SK-N-SH (cell line): ENCODE results near the gene GCNT2. TPM values are rescaled to one million over a fixed set of nuclear protein-coding genes. Genes with fewer than 3 reads are reported as not detected.

ENCODE experiments used
- CTCF ChIA-PET: fragments of 300-600, 350-600 bp; formaldehyde crosslinking; extraction: SDS; loops from one replicate; lab custom pipeline; 2021; lab: Yijun Ruan, JAX
- POLR2A ChIA-PET: fragments of 350-600 bp; sonication (Branson Sonifier 250); formaldehyde crosslinking; extraction: SDS; loops from one replicate; lab custom pipeline; 2020; ENCODE audit warnings: antibody characterized with exemption, inconsistent platforms; lab: Yijun Ruan, JAX
- DNase-seq: peaks from one replicate; pipeline ENCODE4 v3.0.0; 2012
- H2AFZ ChIP-seq: fragments of 200-600 bp; sonication (generic); 2 replicates; pipeline ENCODE4 v1.8.1; 2016; ENCODE audit warnings: antibody characterized with exemption, mild to moderate bottlenecking, low read depth
- H3F3A ChIP-seq: fragments of 200-600 bp; sonication (generic); replicated peaks from 2 replicates; pipeline ENCODE3; 2016; ENCODE audit warnings: antibody characterized with exemption, mild to moderate bottlenecking; ENCODE audit not compliant: insufficient read depth
- H3K27ac ChIP-seq, 2 experiments: fragments of 200-500 bp in 1 of 2; fragments of 200-600 bp in 1 of 2; sonication (Bioruptor generic) in 1 of 2; sonication (generic), shearing (Covaris generic) in 1 of 2; 2 replicates each; pipeline versions ENCODE4 v1.5.1 to v1.6.1; 2014 to 2016; ENCODE audit warnings: low read depth in 2 of 2, inconsistent platforms in 1 of 2, low read length in 1 of 2, mild to moderate bottlenecking in 1 of 2, mixed read lengths in 1 of 2
- H3K27me3 ChIP-seq: fragments of 200-600 bp; sonication (generic), shearing (Covaris generic); 2 replicates; pipeline ENCODE4 v1.6.1; 2016; ENCODE audit warnings: mixed run types; ENCODE audit not compliant: insufficient read depth
- H3K36me3 ChIP-seq, 2 experiments: fragments of 200-500 bp in 1 of 2; fragments of 200-600 bp in 1 of 2; sonication (Bioruptor generic) in 1 of 2; sonication (generic) in 1 of 2; replicated peaks in 1 of 2; 2 replicates each; pipeline versions ENCODE3 to v1.5.1; 2014 to 2016; ENCODE audit warnings: low read length in 1 of 2, mild to moderate bottlenecking in 1 of 2; ENCODE audit not compliant: insufficient read depth in 2 of 2, control insufficient read depth in 1 of 2
- H3K4me1 ChIP-seq, 2 experiments: fragments of 200-500 bp in 1 of 2; fragments of 200-600 bp in 1 of 2; sonication (Bioruptor generic) in 1 of 2; sonication (generic), shearing (Covaris generic) in 1 of 2; 2 replicates each; pipeline versions ENCODE4 v1.5.1 to v1.6.1; 2014 to 2016; ENCODE audit warnings: low read depth in 1 of 2, low read length in 1 of 2, mixed run types in 1 of 2; ENCODE audit not compliant: insufficient read depth in 2 of 2, control insufficient read depth in 1 of 2
- H3K4me2 ChIP-seq: fragments of 200-600 bp; sonication (generic), shearing (Covaris generic); 2 replicates; pipeline ENCODE4 v1.6.1; 2017; ENCODE audit warnings: mixed run types
- H3K4me3 ChIP-seq, 2 experiments: fragments of 200-500 bp in 1 of 2; fragments of 200-600 bp in 1 of 2; sonication (Bioruptor generic) in 1 of 2; sonication (generic), shearing (Covaris generic) in 1 of 2; 2 replicates each; pipeline versions ENCODE4 v1.5.1 to v1.8.1; 2014 to 2016; ENCODE audit warnings: low read depth in 2 of 2, inconsistent platforms in 1 of 2, low read length in 1 of 2, mild to moderate bottlenecking in 1 of 2, mixed read lengths in 1 of 2, moderate library complexity in 1 of 2
- H3K79me2 ChIP-seq: fragments of 200-600 bp; sonication (generic); 2 replicates; pipeline ENCODE4 v1.8.1; 2017; ENCODE audit warnings: mild to moderate bottlenecking; ENCODE audit not compliant: insufficient read depth
- H3K9ac ChIP-seq: fragments of 200-600 bp; sonication (generic); 2 replicates; pipeline ENCODE4 v1.6.1; 2017; ENCODE audit warnings: mixed run types
- H3K9me2 ChIP-seq: fragments of 200-600 bp; sonication (generic); 2 replicates; pipeline ENCODE4 v1.6.1; 2017; ENCODE audit warnings: mixed run types
- H3K9me3 ChIP-seq: fragments of 200-600 bp; sonication (generic); 2 replicates; pipeline ENCODE4 v1.6.1; 2017; ENCODE audit warnings: mixed run types, mild to moderate bottlenecking, moderate library complexity
- H4K20me1 ChIP-seq: fragments of 200-600 bp; sonication (generic); 2 replicates; pipeline ENCODE4 v1.6.1; 2017; ENCODE audit warnings: mild to moderate bottlenecking, mixed run types; ENCODE audit not compliant: insufficient read depth
- ELF1 ChIP-seq: IDR thresholded peaks from 2 replicates; pipeline ENCODE4 v1.4.0; 2012
- EP300 ChIP-seq, 2 experiments: IDR thresholded peaks; 2 replicates each; pipeline versions ENCODE4 v1.4.0 to v1.6.1; 2012; ENCODE audit warnings: borderline replicate concordance in 1 of 2, low read depth in 1 of 2, low read length in 1 of 2
- EZH2phosphoT487 ChIP-seq: fragments of 200-600 bp; sonication (generic); IDR thresholded peaks from 2 replicates; pipeline ENCODE4 v1.6.1; 2017; ENCODE audit warnings: low read depth, mixed run types, mild to moderate bottlenecking, antibody characterized with exemption, moderate library complexity, borderline replicate concordance
- GATA2 ChIP-seq: sonication (generic); formaldehyde crosslinking; IDR thresholded peaks from 2 replicates; pipeline ENCODE4 v1.5.0; 2020; ENCODE audit warnings: mild to moderate bottlenecking, missing genetic modification reagents
- MXI1 ChIP-seq: IDR thresholded peaks from 2 replicates; pipeline ENCODE4 v1.6.1; 2012; ENCODE audit warnings: mild to moderate bottlenecking, low read depth, low read length, improper control_type of control experiment
- RCOR1 ChIP-seq: fragments of 150-350 bp; IDR thresholded peaks from 2 replicates; pipeline ENCODE4 v1.6.1; 2017; ENCODE audit warnings: antibody characterized with exemption, low read length
- RFX5 ChIP-seq: IDR thresholded peaks from 2 replicates; pipeline ENCODE4 v1.6.1; 2012; ENCODE audit warnings: mild to moderate bottlenecking, improper control_type of control experiment, low read length
- RXRA ChIP-seq: IDR thresholded peaks from 2 replicates; pipeline ENCODE4 v1.4.0; 2012; ENCODE audit warnings: low read depth, mild to moderate bottlenecking, borderline replicate concordance
- TAF1 ChIP-seq: IDR thresholded peaks from 2 replicates; pipeline ENCODE4 v1.6.1; 2012; ENCODE audit warnings: low read depth, mild to moderate bottlenecking, low read length, moderate library complexity, borderline replicate concordance
- TEAD4 ChIP-seq: IDR thresholded peaks from 2 replicates; pipeline ENCODE4 v1.4.0; 2012; ENCODE audit warnings: mild to moderate bottlenecking, borderline replicate concordance; ENCODE audit not compliant: insufficient read depth
- USF1 ChIP-seq: IDR thresholded peaks from 2 replicates; pipeline ENCODE4 v1.4.0; 2012; ENCODE audit warnings: low read depth, borderline replicate concordance
- WGBS: methylation state at CpG from one replicate; pipeline ENCODE4 v1.1.6; 2017; ENCODE audit warnings: low lambda C conversion rate; 5-methylcytosine and 5-hydroxymethylcytosine counted together
- polyA plus RNA-seq, 3 experiments: library from polyadenylated mRNA; depleted of rRNA; stranded (reverse); fragments of >200 nt; gene quantifications; 2 replicates each; pipeline ENCODE4 v1.2.3, GENCODE V29; 2012
- TF ChIP-seq, protein P1 (sequence below): IDR thresholded peaks from 2 replicates; pipeline ENCODE4 v1.4.0; 2012; ENCODE audit warnings: low read depth
- TF ChIP-seq, protein P2 (sequence below): IDR thresholded peaks from 2 replicates; pipeline ENCODE4 v1.6.1; 2012; ENCODE audit warnings: mild to moderate bottlenecking, low read depth, low read length, moderate library complexity
- TF ChIP-seq, protein P3 (sequence below): fragments of 150-350 bp; IDR thresholded peaks from 2 replicates; pipeline ENCODE4 v1.6.1; 2016; ENCODE audit warnings: mild to moderate bottlenecking, low read depth, low read length

Gene GCNT2
- polyA plus RNA-seq (2012; rRNA removed): 0.13 and 0.29 TPM in 2 replicates
- polyA plus RNA-seq (2012; cell fraction: cytosol; rRNA removed): 0.21 and 0.26 TPM in 2 replicates
- 0.16 and 0.25 TPM in 2 replicates for polyA plus RNA-seq (2012; cell fraction: nucleus; rRNA removed)

- Histone ChIP-seq H3K9me3 (no peaks in the 10 kb centered on the region), H3K4me3 (no peak within 1 kb of the TSS), H3K9ac (no peak within 1 kb of the TSS), H3K27me3 (no peaks in the 10 kb centered on the region), H3K4me1 (peaks cover 0 to 4% of the 10 kb centered on the region in 2 experiments; a peak in 1 of 4 replicates), H3K4me2 (no peak within 1 kb of the TSS), H3F3A (no peaks in the 10 kb centered on the region), H2AFZ (no peak within 1 kb of the TSS), H4K20me1 (no peaks in the 10 kb centered on the region), H3K36me3 (no peaks in the 10 kb centered on the region), H3K27ac (no peak within 1 kb of the TSS), H3K79me2 (no peaks in the 10 kb centered on the region), H3K9me2 (no peaks in the 10 kb centered on the region)
- ChIA-PET POLR2A (no interaction called here), CTCF (interaction anchor here (1.6 to 4.3 kb wide), 2 partner anchors 11 to 279 kb away, joined by 3 to 25 read pairs; no protein-coding TSS in a partner anchor)
- no peak for DNase-seq
- TF ChIP-seq, protein P1, sequence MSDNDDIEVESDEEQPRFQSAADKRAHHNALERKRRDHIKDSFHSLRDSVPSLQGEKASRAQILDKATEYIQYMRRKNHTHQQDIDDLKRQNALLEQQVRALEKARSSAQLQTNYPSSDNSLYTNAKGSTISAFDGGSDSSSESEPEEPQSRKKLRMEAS: no peak
- TF ChIP-seq, protein P2, sequence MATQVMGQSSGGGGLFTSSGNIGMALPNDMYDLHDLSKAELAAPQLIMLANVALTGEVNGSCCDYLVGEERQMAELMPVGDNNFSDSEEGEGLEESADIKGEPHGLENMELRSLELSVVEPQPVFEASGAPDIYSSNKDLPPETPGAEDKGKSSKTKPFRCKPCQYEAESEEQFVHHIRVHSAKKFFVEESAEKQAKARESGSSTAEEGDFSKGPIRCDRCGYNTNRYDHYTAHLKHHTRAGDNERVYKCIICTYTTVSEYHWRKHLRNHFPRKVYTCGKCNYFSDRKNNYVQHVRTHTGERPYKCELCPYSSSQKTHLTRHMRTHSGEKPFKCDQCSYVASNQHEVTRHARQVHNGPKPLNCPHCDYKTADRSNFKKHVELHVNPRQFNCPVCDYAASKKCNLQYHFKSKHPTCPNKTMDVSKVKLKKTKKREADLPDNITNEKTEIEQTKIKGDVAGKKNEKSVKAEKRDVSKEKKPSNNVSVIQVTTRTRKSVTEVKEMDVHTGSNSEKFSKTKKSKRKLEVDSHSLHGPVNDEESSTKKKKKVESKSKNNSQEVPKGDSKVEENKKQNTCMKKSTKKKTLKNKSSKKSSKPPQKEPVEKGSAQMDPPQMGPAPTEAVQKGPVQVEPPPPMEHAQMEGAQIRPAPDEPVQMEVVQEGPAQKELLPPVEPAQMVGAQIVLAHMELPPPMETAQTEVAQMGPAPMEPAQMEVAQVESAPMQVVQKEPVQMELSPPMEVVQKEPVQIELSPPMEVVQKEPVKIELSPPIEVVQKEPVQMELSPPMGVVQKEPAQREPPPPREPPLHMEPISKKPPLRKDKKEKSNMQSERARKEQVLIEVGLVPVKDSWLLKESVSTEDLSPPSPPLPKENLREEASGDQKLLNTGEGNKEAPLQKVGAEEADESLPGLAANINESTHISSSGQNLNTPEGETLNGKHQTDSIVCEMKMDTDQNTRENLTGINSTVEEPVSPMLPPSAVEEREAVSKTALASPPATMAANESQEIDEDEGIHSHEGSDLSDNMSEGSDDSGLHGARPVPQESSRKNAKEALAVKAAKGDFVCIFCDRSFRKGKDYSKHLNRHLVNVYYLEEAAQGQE: no peak
- TF ChIP-seq EP300 (IDR thresholded peaks at IDR 0.05; ENCODE audit: borderline replicate concordance in 1 of 2, low read depth in 1 of 2, low read length in 1 of 2): no peak
- no peak for TF ChIP-seq TAF1
- no peak for TF ChIP-seq GATA2 (CRISPR knock-in tag)
- TF ChIP-seq, protein P3, sequence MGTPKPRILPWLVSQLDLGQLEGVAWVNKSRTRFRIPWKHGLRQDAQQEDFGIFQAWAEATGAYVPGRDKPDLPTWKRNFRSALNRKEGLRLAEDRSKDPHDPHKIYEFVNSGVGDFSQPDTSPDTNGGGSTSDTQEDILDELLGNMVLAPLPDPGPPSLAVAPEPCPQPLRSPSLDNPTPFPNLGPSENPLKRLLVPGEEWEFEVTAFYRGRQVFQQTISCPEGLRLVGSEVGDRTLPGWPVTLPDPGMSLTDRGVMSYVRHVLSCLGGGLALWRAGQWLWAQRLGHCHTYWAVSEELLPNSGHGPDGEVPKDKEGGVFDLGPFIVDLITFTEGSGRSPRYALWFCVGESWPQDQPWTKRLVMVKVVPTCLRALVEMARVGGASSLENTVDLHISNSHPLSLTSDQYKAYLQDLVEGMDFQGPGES: no peak
- TF ChIP-seq ELF1: no peak
- no peak for TF ChIP-seq RFX5
- no peak for TF ChIP-seq TEAD4
- TF ChIP-seq USF1: no peak
- TF ChIP-seq EZH2phosphoT487: no peak
- no peak for TF ChIP-seq RXRA
- TF ChIP-seq MXI1: no peak
- TF ChIP-seq RCOR1: no peak
- WGBS: 63% methylated on average over 12 of the region's 12 CpGs
Observed at GRCh38 chr6:10521104-10521808, at the start of gene GCNT2. TSS of gene GCNT2 (plus strand) at chr6:10521351. CDS start at chr6:10528912, 7,561 bp downstream.
